K562 (cell line): ENCODE data around the gene TFF1. TPM values are rescaled to one million over a fixed set of nuclear protein-coding genes. Genes with fewer than 3 reads are reported as not detected.

Source experiments
- ATAC-seq: fragments of 200-7000 bp; cut with Tn5 transposase; 3 replicates; pipeline ENCODE4 v1.9.1; 2020; ENCODE audit warnings: moderate library complexity
- BruUV-seq: library from RNA; stranded (reverse); fragments of 400-500 nt; replicated peaks from 2 replicates; lab custom pipeline; 2021; lab: Mats Ljungman, UMichigan
- CTCF ChIA-PET: fragments of 300-600 bp; formaldehyde crosslinking; extraction: SDS; loops from one replicate; lab custom pipeline; 2021; ENCODE audit warnings: low intra/inter-chr PET ratio; lab: Yijun Ruan, JAX
- POLR2A ChIA-PET: fragments of 300-600, 350-650 bp; sonication (Branson Sonifier 250); formaldehyde crosslinking; extraction: SDS; loops from one replicate; lab custom pipeline; 2021; ENCODE audit warnings: antibody characterized with exemption, inconsistent platforms; lab: Yijun Ruan, JAX
- DNase-seq, 4 experiments: peaks; one replicate each; pipeline versions ENCODE4 v3.0.0 to v3.0.0-alpha.2; 2011 to 2018; ENCODE audit warnings: low spot score in 3 of 4, mixed read lengths in 3 of 4; ENCODE audit errors: extremely low read depth in 1 of 4
- FAIRE-seq: peaks from 2 replicates; lab custom pipeline; 2011; peaks lifted over from hg19 to GRCh38; lab: Jason Lieb, UNC
- H2AFZ ChIP-seq: 2 replicates; pipeline ENCODE4 v1.6.0; 2011; ENCODE audit warnings: low read depth, low read length, control low read depth, inconsistent platforms
- H3K27ac ChIP-seq: fragments of 200-600 bp; 3 replicates; pipeline ENCODE4 v1.8.0; 2011; ENCODE audit warnings: low read depth, mild to moderate bottlenecking, control low read depth, inconsistent platforms, low read length, moderate library complexity, mixed read lengths; ENCODE audit errors: extremely low read depth
- H3K27me3 ChIP-seq, 2 experiments: fragments of 300-600 bp in 1 of 2; 2 replicates in 1 of 2; 3 replicates in 1 of 2; pipeline versions ENCODE4 v1.6.0 to v1.8.0; 2011; ENCODE audit warnings: inconsistent platforms in 2 of 2, low read length in 2 of 2, mild to moderate bottlenecking in 1 of 2, mixed read lengths in 1 of 2, moderate library complexity in 1 of 2; ENCODE audit not compliant: control insufficient read depth in 2 of 2, insufficient read depth in 2 of 2
- H3K36me3 ChIP-seq: fragments of 300-600 bp; 3 replicates; pipeline ENCODE4 v1.8.0; 2011; ENCODE audit warnings: mild to moderate bottlenecking, low read length, inconsistent platforms; ENCODE audit not compliant: control insufficient read depth, insufficient read depth
- H3K4me1 ChIP-seq, 2 experiments: fragments of 200-600 bp in 1 of 2; replicated peaks in 1 of 2; 2 replicates in 1 of 2; 3 replicates in 1 of 2; pipeline versions ENCODE4 v1.5.1 to v1.8.0; 2011; ENCODE audit warnings: inconsistent platforms in 2 of 2, low read length in 2 of 2, mild to moderate bottlenecking in 1 of 2, mixed read lengths in 1 of 2, moderate library complexity in 1 of 2; ENCODE audit not compliant: control insufficient read depth in 2 of 2, insufficient read depth in 2 of 2
- H3K4me2 ChIP-seq: 2 replicates; pipeline ENCODE4 v1.6.1; 2011; ENCODE audit warnings: low read length, control low read depth, inconsistent platforms, mixed read lengths; ENCODE audit not compliant: insufficient read depth
- H3K4me3 ChIP-seq: fragments of 200-600 bp; sonication (generic), shearing (Covaris generic); 2 replicates; pipeline ENCODE4 v1.5.1; 2016; ENCODE audit warnings: control low read depth, inconsistent platforms
- H3K79me2 ChIP-seq: fragments of 200-600 bp; 3 replicates; pipeline ENCODE4 v1.8.0; 2011; ENCODE audit warnings: low read length, inconsistent platforms; ENCODE audit not compliant: control insufficient read depth, insufficient read depth
- H3K9ac ChIP-seq, 2 experiments: 2 replicates each; pipeline versions ENCODE4 v1.6.0 to v1.6.1; 2011; ENCODE audit warnings: low read depth in 2 of 2, low read length in 2 of 2, control low read depth in 1 of 2, inconsistent platforms in 1 of 2, mild to moderate bottlenecking in 1 of 2, mixed read lengths in 1 of 2; ENCODE audit not compliant: insufficient read depth in 1 of 2
- H3K9me1 ChIP-seq: one replicate; pipeline ENCODE4 v1.6.0; 2011; ENCODE audit warnings: inconsistent platforms, mild to moderate bottlenecking, low read length, moderate library complexity; ENCODE audit not compliant: control insufficient read depth, insufficient read depth
- H3K9me3 ChIP-seq: replicated peaks from 2 replicates; pipeline ENCODE4 v1.5.1; 2011; ENCODE audit warnings: low read depth, low read length, inconsistent platforms; ENCODE audit not compliant: control insufficient read depth, insufficient read depth
- H4K20me1 ChIP-seq: replicated peaks from 2 replicates; pipeline ENCODE4 v1.6.1; 2011; ENCODE audit warnings: low read length, inconsistent platforms, mixed read lengths; ENCODE audit not compliant: control insufficient read depth, insufficient read depth
- ATF4 ChIP-seq: fragments of 450-650 bp; formaldehyde crosslinking; IDR thresholded peaks from 2 replicates; pipeline ENCODE4 v1.4.0; 2022; ENCODE audit warnings: mild to moderate bottlenecking, moderate library complexity
- CBFA2T3 ChIP-seq: fragments of 450-650 bp; IDR thresholded peaks from 2 replicates; pipeline ENCODE4 v1.6.1; 2017
- GABPA ChIP-seq: fragments of 200-800 bp; sonication (Bioruptor generic); conservative IDR thresholded peaks from 2 replicates; pipeline ENCODE4 v1.6.1; 2016; ENCODE audit warnings: low read depth, missing genetic modification characterization, missing compliant biosample characterization
- GTF3C2 ChIP-seq: IDR thresholded peaks from 3 replicates; pipeline ENCODE4 v1.6.1; 2011; ENCODE audit warnings: borderline replicate concordance, mild to moderate bottlenecking, moderate library complexity; ENCODE audit not compliant: insufficient read length; ENCODE audit errors: extremely low read depth
- KAT7 ChIP-seq: sonication (generic); formaldehyde crosslinking; IDR thresholded peaks from 2 replicates; pipeline ENCODE4 v1.8.0; 2022; ENCODE audit warnings: missing genetic modification reagents, mild to moderate bottlenecking, borderline replicate concordance
- KLF16 ChIP-seq: IDR thresholded peaks from 2 replicates; pipeline ENCODE4 v1.6.1; 2016; ENCODE audit warnings: antibody characterized with exemption
- MYC ChIP-seq, 2 experiments: fragments of 250-450 bp in 1 of 2; sonication (Bioruptor Pico) in 1 of 2; IDR thresholded peaks; 2 replicates each; pipeline versions ENCODE4 v1.5.1 to v1.6.1; 2012 to 2021; ENCODE audit warnings: low read depth in 2 of 2, borderline replicate concordance in 1 of 2, improper control_type of control experiment in 1 of 2, low read length in 1 of 2, mild to moderate bottlenecking in 1 of 2, moderate library complexity in 1 of 2
- PATZ1 ChIP-seq: fragments of 250-450 bp; sonication (Bioruptor Pico); IDR thresholded peaks from 2 replicates; pipeline ENCODE4 v1.5.0; 2020; ENCODE audit warnings: mild to moderate bottlenecking, borderline replicate concordance
- SAFB2 ChIP-seq: fragments of 200-400 bp; formaldehyde crosslinking; IDR thresholded peaks from 2 replicates; pipeline ENCODE4 v1.6.1; 2018; ENCODE audit warnings: borderline replicate concordance, low read length, low read depth, moderate library complexity; ENCODE audit not compliant: severe bottlenecking
- SUPT5H ChIP-seq: fragments of 450-650 bp; IDR thresholded peaks from 2 replicates; pipeline ENCODE4 v1.6.1; 2016
- TCF7L2 ChIP-seq: fragments of 150-350 bp; IDR thresholded peaks from 2 replicates; pipeline ENCODE4 v1.6.1; 2016; ENCODE audit warnings: low read depth, mild to moderate bottlenecking, low read length, moderate library complexity
- ZNF280B ChIP-seq: fragments of 250-450 bp; sonication (Bioruptor Pico); IDR thresholded peaks from 2 replicates; pipeline ENCODE4 v1.5.1; 2021; ENCODE audit warnings: mild to moderate bottlenecking
- ZNF785 ChIP-seq: fragments of 250-450 bp; sonication (Bioruptor Pico); IDR thresholded peaks from 2 replicates; pipeline ENCODE4 v1.4.0; 2020; ENCODE audit warnings: mild to moderate bottlenecking
- WGBS: fragments of 100-300 bp; shearing (Covaris generic); methylation state at CpG from one replicate; pipeline ENCODE4 v1.1.6; 2016; ENCODE audit warnings: low coverage, mixed read lengths; ENCODE audit not compliant: insufficient coverage; ENCODE audit errors: missing lambda C conversion rate; 5-methylcytosine and 5-hydroxymethylcytosine counted together
- in situ Hi-C: fragments of 300-500 bp; cut with MboI; formaldehyde crosslinking; loops from 4 replicates; pipeline ENCODE4 v1.15.0; 2018; ENCODE audit warnings: inconsistent platforms, mixed read lengths
- intact Hi-C: fragments of 100-400 bp; cut with micrococcal nuclease; formaldehyde crosslinking; loops from 2 replicates; pipeline ENCODE4 v1.14.2; 2022
- polyA plus RNA-seq, 8 experiments: library from polyadenylated mRNA; depleted of rRNA in 4 of 8; stranded (reverse) in 5 of 8; unstranded in 3 of 8; fragments of >200 nt; fragmentation: Nextera tagmentation in 2 of 8; fragmentation: Illumina TruSeq in 1 of 8; extraction: Ambion mirVana in 2 of 8; extraction: Trizol in 1 of 8; gene quantifications; 2 replicates each; pipeline versions ENCODE4 v1.2.1 to v1.2.3, GENCODE V29; 2011 to 2014; ENCODE audit warnings: inconsistent platforms in 1 of 8, missing spikeins in 1 of 8
- total RNA-seq, 7 experiments: library from RNA; depleted of rRNA in 6 of 7; stranded (reverse); fragments of >200 nt in 6 of 7; fragmentation: Illumina TruSeq in 2 of 7; extraction: Trizol in 2 of 7; gene quantifications; 2 replicates each; pipeline versions ENCODE4 v1.2.1 to v1.2.3, GENCODE V29; 2011 to 2021; ENCODE audit warnings: low replicate concordance in 1 of 7

Gene TFF1
- total and polyA plus RNA-seq, 9 of the 15 experiments (the other 6 are each of a cell fraction or from before 2014, with no cell fraction given): 0.31 TPM; not detected in 8

GRCh38 chr21:42350318-42350910 is 15.9 kb downstream of the TFF1 start:
- under 1% methylated on average over 11 of the region's 11 CpGs for WGBS
- CTCF ChIA-PET: no interaction called here

More at GRCh38 chr21:42350318-42350910, 15.9 kb downstream of the TFF1 start:
- DNase-seq: no peak
- intact Hi-C loops (no loop called here), in situ Hi-C loops (no loop called here)
- H3K79me2 ChIP-seq: no peaks in the 10 kb centered on the region
- no peaks in the 10 kb centered on the region; the same call in 1 of the 2 replicates for H4K20me1 ChIP-seq
- H3K4me3 ChIP-seq: no peak overlapping the region
- H3K27ac ChIP-seq: no peak overlapping the region
- BruUV-seq: no TSS peak
- H2AFZ ChIP-seq: no peak overlapping the region
- no peak overlapping the region for H3K4me2 ChIP-seq
- no peak overlapping the region; a peak in 1 of 4 replicates for H3K9ac ChIP-seq
- 0 out of 2 replicates have a peak, but pooled peaks cover 2% of the 10 kb centered on the region for H3K9me3 ChIP-seq
- H3K9me1 ChIP-seq: no peaks in the 10 kb centered on the region
- POLR2A ChIA-PET: interaction anchor here (0.6 to 0.8 kb wide), 5 partner anchors 9 to 312 kb away, joined by 3 to 5 read pairs (median 3); no protein-coding TSS in a partner anchor
- no peak for TF ChIP-seq KAT7 (CRISPR knock-in tag)
- TF ChIP-seq TCF7L2: no peak
- TF ChIP-seq GTF3C2: no peak
- TF ChIP-seq ATF4 (CRISPR knock-in tag): no peak
- no peak for TF ChIP-seq CBFA2T3
- TF ChIP-seq MYC (IDR thresholded peaks at IDR 0.05; ENCODE audit: low read depth, low read length): no peak
- TF ChIP-seq MYC (CRISPR knock-in tag; IDR thresholded peaks at IDR 0.05; ENCODE audit: borderline replicate concordance, low read depth): no peak
- no peak for TF ChIP-seq KLF16
- no peak for TF ChIP-seq ZNF785 (CRISPR knock-in tag)
- no peak for TF ChIP-seq ZNF280B (CRISPR knock-in tag)
- no peak for TF ChIP-seq PATZ1
- no peak for TF ChIP-seq SAFB2
- no peak for TF ChIP-seq GABPA (tag)
- TF ChIP-seq SUPT5H: no peak
- peak; percentile 48; the same call in 1 of the 3 replicates for ATAC-seq
- H3K36me3 ChIP-seq: no peaks in the 10 kb centered on the region
- peaks cover 0 to 4% of the 10 kb centered on the region in 2 experiments; a peak in 1 of 5 replicates for H3K4me1 ChIP-seq
- peaks cover 27 to 64% of the 10 kb centered on the region in 2 experiments for H3K27me3 ChIP-seq
- no peak for FAIRE-seq
